ENCODE results near the gene KYAT1.

- TF ChIP-seq CTCF (IDR thresholded peaks at IDR 0.05) (no peak), POLR2A (IDR thresholded peaks at IDR 0.05) (peak in 1 of 2 donors; percentile 14)
Measured at GRCh38 chr9:128913048-128913900, 31.5 kb upstream of the KYAT1 start.
